ENCODE measurements around the gene EGFL7. TPM values are rescaled to one million over a fixed set of nuclear protein-coding genes. Genes with fewer than 3 reads are reported as not detected.
"Not testable (repeated sequence)": the region's sequence is repeated elsewhere in the genome, so short reads cannot be mapped to it uniquely, and the experiment has no call there.

EGFL7 gene
- total RNA-seq, 4 donors from 2014 or later = 119 to 1,791 (median 307) TPM

- no peaks in the 10 kb centered on the region for H3K4me1 ChIP-seq
- H3K36me3 ChIP-seq = no peaks in the 10 kb centered on the region
- no peak overlapping the region for H3K27ac ChIP-seq
- H3K4me3 ChIP-seq = no peak overlapping the region
- H3K27me3 ChIP-seq = no peaks in the 10 kb centered on the region
- DNase-seq = no peak
- intact Hi-C loops (cut with DNase I; ENCODE audit: low total_unique reads) = no loop called here
- TF ChIP-seq, protein P1, sequence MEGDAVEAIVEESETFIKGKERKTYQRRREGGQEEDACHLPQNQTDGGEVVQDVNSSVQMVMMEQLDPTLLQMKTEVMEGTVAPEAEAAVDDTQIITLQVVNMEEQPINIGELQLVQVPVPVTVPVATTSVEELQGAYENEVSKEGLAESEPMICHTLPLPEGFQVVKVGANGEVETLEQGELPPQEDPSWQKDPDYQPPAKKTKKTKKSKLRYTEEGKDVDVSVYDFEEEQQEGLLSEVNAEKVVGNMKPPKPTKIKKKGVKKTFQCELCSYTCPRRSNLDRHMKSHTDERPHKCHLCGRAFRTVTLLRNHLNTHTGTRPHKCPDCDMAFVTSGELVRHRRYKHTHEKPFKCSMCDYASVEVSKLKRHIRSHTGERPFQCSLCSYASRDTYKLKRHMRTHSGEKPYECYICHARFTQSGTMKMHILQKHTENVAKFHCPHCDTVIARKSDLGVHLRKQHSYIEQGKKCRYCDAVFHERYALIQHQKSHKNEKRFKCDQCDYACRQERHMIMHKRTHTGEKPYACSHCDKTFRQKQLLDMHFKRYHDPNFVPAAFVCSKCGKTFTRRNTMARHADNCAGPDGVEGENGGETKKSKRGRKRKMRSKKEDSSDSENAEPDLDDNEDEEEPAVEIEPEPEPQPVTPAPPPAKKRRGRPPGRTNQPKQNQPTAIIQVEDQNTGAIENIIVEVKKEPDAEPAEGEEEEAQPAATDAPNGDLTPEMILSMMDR (IDR thresholded peaks at IDR 0.05) = no peak
- TF ChIP-seq POLR2A (IDR thresholded peaks at IDR 0.05) = no peak
- no peaks in the 10 kb centered on the region for H3K9me3 ChIP-seq
These were observed 38.4 kb downstream of the EGFL7 start for GRCh38 chr9:136700959-136701667.

DNA sequence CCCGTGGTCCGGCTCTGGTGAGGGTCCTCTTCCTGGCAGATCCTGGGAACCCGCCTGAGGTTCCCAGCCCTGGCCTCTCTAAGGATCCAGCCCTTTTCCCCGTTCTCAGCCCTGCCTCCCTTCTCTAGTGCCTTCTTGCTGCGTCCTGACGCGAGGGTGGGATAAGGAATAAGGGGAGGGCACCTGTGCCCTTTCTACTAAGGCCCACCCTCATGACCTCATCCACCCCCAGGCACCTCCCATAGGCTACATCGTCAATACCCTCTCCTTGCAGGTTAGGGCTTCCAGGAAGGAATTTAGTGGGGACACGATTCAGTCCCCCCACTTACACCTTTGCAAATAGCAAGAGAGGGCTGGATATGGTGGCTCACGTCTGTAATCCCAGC, 38.9 kb downstream of the EGFL7 start:
- intact Hi-C loops (cut with DNase I; ENCODE audit: low total_unique reads) = no loop called here
- no peak overlapping the region for H3K4me3 ChIP-seq
- DNase-seq = no peak
- H3K9me3 ChIP-seq = no peaks in the 10 kb centered on the region
- TF ChIP-seq, protein P1 (IDR thresholded peaks at IDR 0.05) = no peak
- TF ChIP-seq POLR2A (IDR thresholded peaks at IDR 0.05) = no peak
- H3K36me3 ChIP-seq = no peaks in the 10 kb centered on the region
- H3K27me3 ChIP-seq = no peaks in the 10 kb centered on the region
- no peaks in the 10 kb centered on the region for H3K4me1 ChIP-seq
- H3K27ac ChIP-seq = no peak overlapping the region

GRCh38 chr9:136703276-136703860, 40.7 kb downstream of the EGFL7 start:
- no peak overlapping the region for H3K4me3 ChIP-seq
- no peaks in the 10 kb centered on the region for H3K4me1 ChIP-seq
- intact Hi-C loops (cut with DNase I; ENCODE audit: low total_unique reads) = no loop called here
- H3K36me3 ChIP-seq = no peaks in the 10 kb centered on the region
- no peak overlapping the region for H3K27ac ChIP-seq
- no peaks in the 10 kb centered on the region for H3K27me3 ChIP-seq
- DNase-seq = no peak
- TF ChIP-seq, protein P1 (IDR thresholded peaks at IDR 0.05) = no peak
- TF ChIP-seq POLR2A (IDR thresholded peaks at IDR 0.05) = no peak
- no peaks in the 10 kb centered on the region for H3K9me3 ChIP-seq

GRCh38 chr9:136704741-136705140, 42.0 kb downstream of the EGFL7 start:
- intact Hi-C loops (cut with DNase I; ENCODE audit: low total_unique reads); DNase-seq; H3K27me3 ChIP-seq; H3K4me1 ChIP-seq; H3K9me3 ChIP-seq; H3K36me3 ChIP-seq; H3K27ac ChIP-seq; H3K4me3 ChIP-seq: not testable (repeated sequence)

DNA sequence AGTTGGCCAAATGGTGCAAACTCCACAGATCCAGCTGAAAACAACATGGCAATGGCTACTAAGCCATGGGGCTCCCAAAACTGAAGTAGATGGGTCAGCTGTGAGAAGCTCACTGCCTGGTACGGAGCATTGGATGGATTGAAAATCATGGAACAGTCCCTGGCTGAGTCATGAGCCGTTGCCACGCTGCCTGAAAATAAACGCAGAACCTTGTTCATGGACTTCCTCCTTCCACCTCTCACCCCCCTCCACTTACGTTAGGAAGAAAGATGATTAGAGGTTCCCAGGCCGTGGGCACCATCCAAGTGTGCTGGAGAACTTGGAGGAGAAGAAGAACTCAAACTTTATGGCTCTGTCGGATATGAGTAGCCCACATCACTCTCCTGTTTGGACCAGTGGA, 42.8 kb downstream of the EGFL7 start:
- no peak overlapping the region for H3K27ac ChIP-seq
- no peak for DNase-seq
- intact Hi-C loops (cut with DNase I; ENCODE audit: low total_unique reads) = no loop called here
- no peak for TF ChIP-seq POLR2A (IDR thresholded peaks at IDR 0.05)
- TF ChIP-seq, protein P1 (IDR thresholded peaks at IDR 0.05) = no peak
- no peak overlapping the region for H3K4me3 ChIP-seq
- H3K27me3 ChIP-seq = no peaks in the 10 kb centered on the region
- H3K4me1 ChIP-seq = no peaks in the 10 kb centered on the region
- H3K36me3 ChIP-seq = no peaks in the 10 kb centered on the region
- no peaks in the 10 kb centered on the region for H3K9me3 ChIP-seq

Data from uterus (tissue), 4 donors.